ENCODE results near the gene PHYH.

The PHYH gene

DNA sequence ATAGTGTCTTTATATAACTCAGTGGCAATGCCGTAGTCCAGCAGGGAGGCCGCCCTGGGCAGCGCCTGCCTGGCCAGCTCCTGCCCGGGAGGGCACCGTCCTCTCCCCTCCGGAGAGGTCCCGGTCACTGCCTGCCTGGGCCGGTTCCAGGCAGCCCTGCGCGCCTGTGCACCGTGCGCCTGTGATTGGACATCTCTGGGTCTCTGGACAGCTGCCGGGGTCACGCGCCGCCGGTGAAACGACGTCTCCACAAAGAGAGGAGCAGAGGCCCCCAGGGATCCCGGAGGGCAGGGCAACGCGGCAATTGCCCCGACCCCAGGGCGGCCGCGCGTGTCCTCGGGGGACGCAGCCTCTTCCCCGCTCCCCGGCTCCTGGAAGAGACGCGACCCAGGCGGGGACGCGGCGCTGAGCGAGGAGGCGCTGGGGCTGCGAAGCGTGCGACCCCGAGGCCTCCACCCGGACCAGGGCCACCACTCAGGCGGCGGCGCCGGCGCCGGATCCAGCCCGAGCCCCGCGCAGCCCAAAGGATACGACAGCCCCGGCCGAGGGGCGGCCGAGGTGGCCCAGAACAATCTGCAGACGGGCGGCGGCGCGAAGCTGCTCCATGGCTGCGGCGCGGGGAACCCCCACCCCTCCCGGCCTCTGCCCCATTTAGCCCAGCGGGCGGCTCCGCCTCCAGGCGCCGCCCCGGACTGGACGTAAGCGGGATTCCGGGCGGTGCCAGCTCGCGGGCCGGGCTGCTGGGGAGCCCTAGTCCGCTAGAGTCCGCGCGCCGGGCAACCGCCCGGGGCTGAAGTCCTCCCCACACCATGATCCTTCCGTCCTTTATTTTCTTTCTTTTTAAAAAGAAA, at the start of gene PHYH:
TSS of gene PHYH (minus strand) at position 628 of the 851 bp plus-strand sequence. CDS start at position 606, 22 bp downstream.
- TF ChIP-seq, protein P1, sequence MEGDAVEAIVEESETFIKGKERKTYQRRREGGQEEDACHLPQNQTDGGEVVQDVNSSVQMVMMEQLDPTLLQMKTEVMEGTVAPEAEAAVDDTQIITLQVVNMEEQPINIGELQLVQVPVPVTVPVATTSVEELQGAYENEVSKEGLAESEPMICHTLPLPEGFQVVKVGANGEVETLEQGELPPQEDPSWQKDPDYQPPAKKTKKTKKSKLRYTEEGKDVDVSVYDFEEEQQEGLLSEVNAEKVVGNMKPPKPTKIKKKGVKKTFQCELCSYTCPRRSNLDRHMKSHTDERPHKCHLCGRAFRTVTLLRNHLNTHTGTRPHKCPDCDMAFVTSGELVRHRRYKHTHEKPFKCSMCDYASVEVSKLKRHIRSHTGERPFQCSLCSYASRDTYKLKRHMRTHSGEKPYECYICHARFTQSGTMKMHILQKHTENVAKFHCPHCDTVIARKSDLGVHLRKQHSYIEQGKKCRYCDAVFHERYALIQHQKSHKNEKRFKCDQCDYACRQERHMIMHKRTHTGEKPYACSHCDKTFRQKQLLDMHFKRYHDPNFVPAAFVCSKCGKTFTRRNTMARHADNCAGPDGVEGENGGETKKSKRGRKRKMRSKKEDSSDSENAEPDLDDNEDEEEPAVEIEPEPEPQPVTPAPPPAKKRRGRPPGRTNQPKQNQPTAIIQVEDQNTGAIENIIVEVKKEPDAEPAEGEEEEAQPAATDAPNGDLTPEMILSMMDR (IDR thresholded peaks at IDR 0.05): no peak

DNA sequence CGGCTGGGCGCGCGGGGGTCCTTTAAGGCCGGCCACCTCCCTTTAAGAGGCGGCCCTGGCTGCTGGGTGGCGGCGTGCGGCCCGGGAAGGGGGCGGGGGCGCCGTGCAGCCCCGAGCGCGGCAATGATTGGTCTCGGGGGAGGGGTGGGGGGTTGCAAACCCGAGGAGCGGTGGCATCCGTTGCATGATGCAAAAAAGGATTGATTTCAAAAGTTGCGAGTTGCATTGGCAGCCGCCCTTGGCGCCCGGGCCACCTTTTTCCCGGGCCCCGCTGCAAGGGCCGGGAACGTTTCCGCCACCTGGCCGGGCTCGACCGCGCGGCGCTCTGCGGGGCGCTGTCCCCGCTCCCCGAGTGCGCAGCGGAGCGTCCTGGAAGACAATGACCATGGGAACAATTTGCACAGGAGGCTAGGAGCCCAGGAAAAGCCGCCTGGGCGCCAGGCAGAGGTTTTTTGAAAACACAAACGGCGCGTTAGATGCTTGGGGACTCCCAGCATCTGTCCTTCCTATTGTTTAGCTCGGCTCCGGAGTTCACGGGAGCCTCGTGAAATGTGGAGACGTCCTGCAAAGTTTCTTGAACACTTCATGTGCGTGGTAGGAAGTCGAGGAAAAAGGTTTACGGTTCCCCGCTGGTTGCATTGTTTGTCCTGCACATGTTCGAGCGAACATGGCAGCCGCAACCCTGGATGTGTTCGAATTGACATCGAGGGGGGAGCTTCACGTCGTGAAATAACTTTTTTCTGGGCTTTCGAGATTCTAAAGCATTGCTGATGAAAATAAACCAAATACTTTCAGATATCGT, 48.6 kb upstream of the PHYH start, which contains the start of gene SEPHS1:
TSS of gene SEPHS1 (minus strand) at position 78 of the 802 bp plus-strand sequence. CDS start 3,343 bp downstream, outside the sequence.
- TF ChIP-seq, protein P1 (IDR thresholded peaks at IDR 0.05): no peak; the same call in 1 of the 2 replicates

DNA sequence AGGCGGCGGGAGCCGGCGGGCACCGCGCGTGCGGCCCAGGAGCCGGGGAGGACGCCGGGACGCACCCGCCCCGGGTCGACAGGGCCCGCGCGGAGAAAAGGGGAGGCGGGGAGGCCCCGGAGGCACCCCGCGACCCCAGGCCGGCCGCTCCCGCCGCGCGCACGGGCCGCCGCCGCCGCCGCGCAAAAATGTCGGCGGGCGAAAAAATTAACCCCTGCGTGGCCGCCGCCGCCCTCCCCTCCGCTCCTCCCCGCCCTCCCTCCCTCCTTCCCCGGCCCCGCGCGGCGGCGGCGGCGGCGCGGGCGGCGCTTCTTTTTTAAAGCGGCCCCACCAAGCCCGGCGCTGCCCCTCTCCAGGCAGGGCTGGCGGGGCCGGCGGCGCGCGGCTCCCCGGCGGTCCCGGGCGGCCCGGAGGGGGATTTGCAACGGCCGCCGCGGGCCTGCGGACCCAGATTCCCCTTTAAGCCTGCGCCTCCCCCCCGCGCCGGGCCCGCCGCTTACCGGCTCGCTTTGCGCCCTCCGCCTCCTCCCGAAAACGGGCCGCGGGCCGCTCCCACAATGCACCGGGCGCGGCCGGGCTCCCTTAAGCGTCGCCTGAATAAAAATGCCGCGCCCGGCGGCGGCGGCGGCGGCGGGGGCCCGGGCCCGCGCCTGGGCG, 47.8 kb upstream of the PHYH start:
- TF ChIP-seq, protein P1 (IDR thresholded peaks at IDR 0.05): no peak

DNA sequence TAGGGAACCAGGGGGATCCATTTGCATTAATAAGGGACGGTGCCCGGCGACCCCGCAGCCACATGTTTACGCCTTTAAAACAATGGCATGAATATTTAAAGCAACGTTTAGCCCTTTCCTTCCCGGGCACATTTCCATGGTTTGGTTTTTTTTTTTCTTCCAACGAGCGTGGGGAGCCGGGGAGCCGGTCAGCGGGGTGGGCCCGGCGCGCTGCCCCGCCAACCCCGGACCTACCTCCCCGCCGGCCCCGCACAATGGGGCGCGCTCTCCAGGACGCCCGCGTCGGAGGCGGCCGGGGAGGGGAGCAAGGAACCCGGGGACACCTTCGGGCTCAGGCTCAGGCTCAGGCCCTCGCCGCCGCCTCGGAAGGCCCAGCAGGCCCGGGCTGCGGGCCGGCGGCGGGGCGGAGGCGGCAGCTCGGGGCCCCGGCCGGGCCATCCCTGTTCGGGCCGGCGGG, 47.2 kb upstream of the PHYH start:
- TF ChIP-seq, protein P1 (IDR thresholded peaks at IDR 0.05): no peak

DNA sequence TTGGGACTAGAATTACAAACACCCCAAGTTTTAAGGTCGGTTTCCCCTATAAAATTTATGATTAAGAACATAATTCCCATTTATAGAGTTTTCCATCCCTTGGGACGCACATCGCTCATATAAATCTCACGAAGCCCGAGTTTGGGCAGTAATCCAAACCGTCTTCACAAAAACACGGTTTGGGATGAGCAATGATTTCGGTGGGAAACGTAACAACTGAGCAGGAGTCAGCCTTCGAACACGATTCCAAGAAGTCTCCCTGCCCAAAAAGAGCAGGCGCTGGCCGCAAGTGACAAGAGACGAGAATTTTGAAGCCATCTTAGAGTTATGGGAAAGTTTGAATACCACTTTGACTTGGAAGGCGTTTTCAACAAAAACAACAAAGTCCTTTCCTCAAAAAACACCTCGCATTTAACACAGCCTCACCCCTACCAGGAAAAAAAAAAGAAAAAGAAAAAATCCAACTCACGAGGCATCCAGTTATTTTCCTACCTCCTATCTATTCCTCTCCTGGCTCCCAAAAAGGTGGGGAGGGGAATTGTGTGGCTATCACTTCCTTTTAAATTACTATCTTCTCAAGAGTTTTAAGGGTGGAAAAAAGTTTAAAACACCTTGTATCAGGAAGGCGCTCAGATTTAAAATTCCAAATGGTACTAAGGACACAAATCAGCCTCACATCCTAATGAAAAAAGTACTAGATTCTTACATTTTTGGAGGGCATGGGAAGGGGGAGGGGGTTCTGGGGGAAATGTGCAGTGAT, 46.6 kb upstream of the PHYH start:
- TF ChIP-seq, protein P1 (IDR thresholded peaks at IDR 0.05): no peak

GRCh38 chr10:13340626-13341376, 40.9 kb upstream of the PHYH start:
- TF ChIP-seq, protein P1 (IDR thresholded peaks at IDR 0.05): no peak

Data from LNCAP (cell line).